Colonic mucosa (tissue), 4 donors: ENCODE data around the gene FASTKD1. TPM values are rescaled to one million over a fixed set of nuclear protein-coding genes. Genes with fewer than 3 reads are reported as not detected.
"Not testable (repeated sequence)": the region's sequence is repeated elsewhere in the genome, so short reads cannot be mapped to it uniquely, and the experiment has no call there.

Experiments used
- DNase-seq: peaks from one replicate; pipeline ENCODE4 v3.0.0-alpha.2; 2020
- H3K27ac ChIP-seq: fragments of 200-600 bp; one replicate; pipeline ENCODE4 v1.8.0; 2021
- H3K27me3 ChIP-seq: fragments of 200-600 bp; one replicate; pipeline ENCODE4 v1.8.0; 2021
- H3K36me3 ChIP-seq: fragments of 200-600 bp; one replicate; pipeline ENCODE4 v1.8.0; 2021
- H3K4me1 ChIP-seq: fragments of 200-600 bp; one replicate; pipeline ENCODE4 v1.8.0; 2021; ENCODE audit warnings: mild to moderate bottlenecking
- H3K4me3 ChIP-seq: fragments of 200-600 bp; one replicate; pipeline ENCODE4 v1.8.0; 2021
- H3K9ac ChIP-seq, 2 donors: one replicate each; pipeline ENCODE4 v1.7.0; 2013; ENCODE audit warnings: control low read depth in 2 of 2, low read depth in 2 of 2, low read length in 2 of 2
- H3K9me3 ChIP-seq: fragments of 200-600 bp; one replicate; pipeline ENCODE4 v1.8.0; 2021
- CTCF ChIP-seq: fragments of 200-600 bp; IDR thresholded peaks from one replicate; pipeline ENCODE4 v1.8.0; 2022; ENCODE audit warnings: antibody characterized with exemption, mild to moderate bottlenecking
- intact Hi-C: fragments of 100-400 bp; cut with DNase I; formaldehyde crosslinking; loops from one replicate; pipeline ENCODE4 v1.14.1; 2022
- total RNA-seq, 2 donors: library from RNA; stranded (reverse); fragmentation: NEBNext Ultra II Directional in 1 of 2; extraction: Animal tissue kit (Norgen Biotek cat#: 25700) in 1 of 2; gene quantifications; one replicate each; pipeline ENCODE4 v1.2.1, GENCODE V29; 2021
- donor health status: healthy.
- donor health status: DM: no; HTN: no; CAD: no.
- donor health status: DM: no; HTN: no; CAD: no.

The FASTKD1 gene
- total RNA-seq, result 10 to 100 TPM; 46.7 to 65.2 TPM

GRCh38 chr2:169573160-169573973, at the start of gene FASTKD1:
Gene FASTKD1, minus strand, starts transcription at chr2:169573865. Its CDS starts 1,836 bp downstream, at chr2:169572029.
- no peaks in the 10 kb centered on the region for H3K9me3 ChIP-seq
- no peak for TF ChIP-seq CTCF
- DNase-seq, result peak; percentile 97

GRCh38 chr2:169623235-169623634, 49.6 kb upstream of the FASTKD1 start:
- H3K36me3 ChIP-seq, result no peaks in the 10 kb centered on the region
- no peak overlapping the region for H3K9ac ChIP-seq
- no peak overlapping the region for H3K27ac ChIP-seq
- no peaks in the 10 kb centered on the region for H3K4me1 ChIP-seq
- no peak for DNase-seq
- intact Hi-C loops, result no loop called here
- no peaks in the 10 kb centered on the region for H3K27me3 ChIP-seq
- TF ChIP-seq CTCF, result no peak
- no peaks in the 10 kb centered on the region for H3K9me3 ChIP-seq
- H3K4me3 ChIP-seq, result no peak overlapping the region

More at GRCh38 chr2:169573160-169573973, at the start of gene FASTKD1:
- peak within 1 kb of the TSS; percentile 72 to 75 for H3K9ac ChIP-seq
- peak within 1 kb of the TSS; percentile 65 for H3K4me3 ChIP-seq
- H3K27me3 ChIP-seq, result no peaks in the 10 kb centered on the region
- H3K36me3 ChIP-seq, result no peaks in the 10 kb centered on the region
- intact Hi-C loops, result no loop called here
- H3K4me1 ChIP-seq, result peaks cover 6% of the 10 kb centered on the region
- peak within 1 kb of the TSS; percentile 70 for H3K27ac ChIP-seq

- Histone ChIP-seq H3K27me3 (no peaks in the 10 kb centered on the region), H3K4me3 (no peak overlapping the region), H3K4me1 (no peaks in the 10 kb centered on the region), H3K36me3 (no peaks in the 10 kb centered on the region), H3K9me3 (no peaks in the 10 kb centered on the region), H3K9ac (no peak overlapping the region), H3K27ac (no peak overlapping the region)
- intact Hi-C loops, result no loop called here
- DNase-seq, result no peak
- no peak for TF ChIP-seq CTCF
Observed at GRCh38 chr2:169620509-169620908, 46.8 kb upstream of the FASTKD1 start.

- no peaks in the 10 kb centered on the region for H3K9me3 ChIP-seq
- H3K36me3 ChIP-seq, result no peaks in the 10 kb centered on the region
- no peak for DNase-seq
- H3K4me3 ChIP-seq, result no peak overlapping the region
- intact Hi-C loops, result no loop called here
- H3K4me1 ChIP-seq, result no peaks in the 10 kb centered on the region
- TF ChIP-seq CTCF, result no peak
- H3K27me3 ChIP-seq, result no peaks in the 10 kb centered on the region
- no peak overlapping the region for H3K9ac ChIP-seq
- no peak overlapping the region for H3K27ac ChIP-seq
Observed at GRCh38 chr2:169619946-169620345, 46.3 kb upstream of the FASTKD1 start.

- H3K9me3 ChIP-seq, H3K27me3 ChIP-seq, H3K4me1 ChIP-seq, H3K9ac ChIP-seq, H3K4me3 ChIP-seq, DNase-seq, H3K36me3 ChIP-seq, H3K27ac ChIP-seq, intact Hi-C loops: not testable (repeated sequence)
Observed at GRCh38 chr2:169615982-169616381, 42.3 kb upstream of the FASTKD1 start.

- Histone ChIP-seq H3K9me3 (no peaks in the 10 kb centered on the region), H3K9ac (no peak overlapping the region), H3K27me3 (no peaks in the 10 kb centered on the region), H3K27ac (no peak overlapping the region), H3K4me3 (no peak overlapping the region), H3K4me1 (no peaks in the 10 kb centered on the region), H3K36me3 (peaks cover 3% of the 10 kb centered on the region)
- TF ChIP-seq CTCF, result no peak
- no peak for DNase-seq
- intact Hi-C loops, result no loop called here
Observed at GRCh38 chr2:169613876-169614275, 40.2 kb upstream of the FASTKD1 start.
